SK-N-MC (cell line): Measurements from ENCODE around the gene ALAS2.

Source experiments
- EZH2 ChIP-seq: fragments of 200-600 bp; sonication (generic); IDR thresholded peaks from one replicate; pipeline ENCODE4 v1.6.1; 2017; ENCODE audit warnings: antibody characterized with exemption
- POLR2AphosphoS5 ChIP-seq: IDR thresholded peaks from 2 replicates; pipeline ENCODE4 v1.6.1; 2012; ENCODE audit warnings: mild to moderate bottlenecking, low read depth, low read length, borderline replicate concordance

GRCh38 chrX:55026840-55027239, 3.9 kb downstream of the ALAS2 start:
- TF ChIP-seq POLR2AphosphoS5 (no peak), EZH2 (no peak)
